ENCODE measurements around the gene NKIRAS1.

GRCh38 chr3:23904545-23904944 lies 12.2 kb downstream of the NKIRAS1 start:
- TF ChIP-seq NANOG (IDR thresholded peaks at IDR 0.05; ENCODE audit: insufficient read depth, low read depth, low read length, poor library complexity, severe bottlenecking) (no peak), SIN3A (conservative IDR thresholded peaks at IDR 0.05 in 1 of 2, IDR thresholded peaks at IDR 0.05 in 1 of 2; ENCODE audit: low read depth in 1 of 2, low read length in 2 of 2) (no peak), RFX5 (IDR thresholded peaks at IDR 0.05; ENCODE audit: borderline replicate concordance, low read depth, low read length) (no peak), POLR2A (IDR thresholded peaks at IDR 0.05; ENCODE audit: control extremely low read depth in 1 of 2, low read depth in 2 of 2, low read length in 2 of 2) (no peak), CEBPB (IDR thresholded peaks at IDR 0.05; ENCODE audit: low read depth, low read length) (no peak), RXRA (IDR thresholded peaks at IDR 0.05; ENCODE audit: insufficient read depth, low read depth, low read length) (no peak), CTCF (IDR thresholded peaks at IDR 0.05; ENCODE audit: control extremely low read depth in 1 of 3, insufficient read depth in 1 of 3, low read depth in 1 of 3, low read length in 3 of 3) (no peak), SUZ12 (IDR thresholded peaks at IDR 0.05; ENCODE audit: low read length) (no peak), RNF2 (IDR thresholded peaks at IDR 0.05; ENCODE audit: borderline replicate concordance, low read depth, low read length, missing control alignments, poor library complexity, severe bottlenecking) (no peak)

Measured in H1 (cell line).